OCI-LY3 (cell line): ENCODE data around the gene ADD3.

Experiments
- H2AFZ ChIP-seq: fragments of 200-600, 300-600 bp; shearing (Covaris generic); 2 replicates; pipeline ENCODE4 v1.6.0; 2014; ENCODE audit warnings: antibody characterized with exemption, low read depth, low read length
- H3K27ac ChIP-seq: fragments of 200-600, 300-600 bp; sonication (generic); 2 replicates; pipeline ENCODE4 v1.5.1; 2014; ENCODE audit warnings: mild to moderate bottlenecking, low read length, moderate library complexity, mixed read lengths
- H3K27me3 ChIP-seq: fragments of 200-600, 300-600 bp; sonication (generic); 2 replicates; pipeline ENCODE4 v1.6.1; 2014; ENCODE audit warnings: low read depth, low read length, mixed read lengths
- H3K36me3 ChIP-seq: fragments of 200-600, 300-600 bp; sonication (generic); replicated peaks from 2 replicates; pipeline ENCODE3; 2014; ENCODE audit warnings: low read depth, low read length, mixed read lengths
- H3K4me1 ChIP-seq: fragments of 300-600, 200-600 bp; sonication (generic); 2 replicates; pipeline ENCODE4 v1.6.1; 2014; ENCODE audit warnings: low read length, mixed read lengths
- H3K4me2 ChIP-seq: fragments of 200-600, 300-600 bp; sonication (generic); 2 replicates; pipeline ENCODE4 v1.6.1; 2014; ENCODE audit warnings: low read length, mixed read lengths
- H3K4me3 ChIP-seq: fragments of 300-600, 200-600 bp; sonication (generic); 2 replicates; pipeline ENCODE4 v1.5.1; 2014; ENCODE audit warnings: antibody characterized with exemption, mild to moderate bottlenecking, low read length, moderate library complexity
- H3K79me2 ChIP-seq: fragments of 300-600, 200-600 bp; shearing (Covaris generic); 2 replicates; pipeline ENCODE4 v1.6.1; 2014; ENCODE audit warnings: mild to moderate bottlenecking, low read length, mixed read lengths
- H3K9ac ChIP-seq: fragments of 300-600, 200-600 bp; shearing (Covaris generic); 2 replicates; pipeline ENCODE4 v1.6.0; 2014; ENCODE audit warnings: mild to moderate bottlenecking, low read length, moderate library complexity
- H3K9me3 ChIP-seq: fragments of 200-600, 300-600 bp; shearing (Covaris generic); 2 replicates; pipeline ENCODE4 v1.6.1; 2014; ENCODE audit warnings: low read length, mixed read lengths; ENCODE audit not compliant: insufficient read depth
- H4K20me1 ChIP-seq: fragments of 200-600, 300-600 bp; sonication (generic); 2 replicates; pipeline ENCODE4 v1.6.1; 2016; ENCODE audit warnings: low read length, mixed read lengths; ENCODE audit not compliant: insufficient read depth
- CTCF ChIP-seq: fragments of 200-600, 300-600 bp; sonication (generic); IDR thresholded peaks from 2 replicates; pipeline ENCODE4 v1.5.1; 2014; ENCODE audit warnings: antibody characterized with exemption, low read length, low read depth
- EZH2phosphoT487 ChIP-seq: fragments of 200-600 bp; shearing (Covaris generic); IDR thresholded peaks from 2 replicates; pipeline ENCODE4 v1.6.1; 2018; ENCODE audit warnings: antibody characterized with exemption, mixed run types, low read depth

Gene ADD3

GRCh38 chr10:110175406-110175805 lies 167.6 kb downstream of the ADD3 start:
- TF ChIP-seq EZH2phosphoT487 (no peak), CTCF (no peak)
- Histone ChIP-seq H3K9me3 (no peaks in the 10 kb centered on the region), H3K4me2 (no peak overlapping the region), H2AFZ (no peak overlapping the region), H3K4me3 (no peak overlapping the region), H3K27ac (no peak overlapping the region), H3K9ac (no peak overlapping the region), H3K36me3 (no peaks in the 10 kb centered on the region), H3K4me1 (no peaks in the 10 kb centered on the region), H4K20me1 (no peaks in the 10 kb centered on the region), H3K27me3 (peaks cover 12% of the 10 kb centered on the region), H3K79me2 (no peaks in the 10 kb centered on the region)

DNA sequence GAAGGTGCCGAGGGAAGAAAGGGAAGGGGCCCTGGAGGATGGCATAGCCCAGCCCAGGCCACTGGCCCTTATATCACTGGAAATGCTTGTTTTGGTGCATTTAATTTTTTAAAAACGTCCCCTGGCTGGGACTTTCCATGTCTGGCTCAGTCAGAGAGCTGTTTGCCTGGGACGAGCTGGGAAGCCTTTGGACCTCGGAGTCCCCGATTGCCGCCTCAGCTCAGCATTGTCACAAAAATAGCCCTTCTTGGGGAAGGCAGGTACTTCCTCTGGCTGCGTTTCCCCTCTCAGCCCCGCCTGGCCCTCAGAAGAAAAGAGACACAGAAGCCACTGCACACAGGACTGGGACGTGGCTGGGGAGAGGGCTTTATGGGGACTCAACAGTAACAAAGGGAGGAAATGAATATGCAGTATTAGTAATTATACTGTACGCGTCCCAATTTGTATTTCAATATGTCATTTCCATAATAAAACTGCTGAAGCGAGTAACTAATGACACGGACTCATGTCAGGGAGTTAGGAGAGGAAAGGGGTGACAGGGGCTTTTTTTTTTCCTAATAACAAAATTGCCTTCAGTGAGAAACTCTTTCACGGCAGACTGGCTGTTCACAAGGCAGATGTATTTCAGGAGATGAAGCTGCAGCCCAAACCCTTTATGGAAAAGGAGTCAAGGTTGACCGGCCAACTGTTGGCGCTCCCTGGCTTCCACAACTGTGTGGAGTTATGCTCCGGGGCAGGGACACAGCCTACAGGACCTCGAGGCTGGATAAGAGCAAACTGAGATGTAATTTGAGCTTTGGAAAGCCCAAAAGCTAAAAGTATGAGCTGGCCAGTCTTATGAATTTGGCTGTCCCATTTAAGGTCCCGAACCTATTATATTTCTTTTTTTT lies 168.6 kb downstream of the ADD3 start:
- Histone ChIP-seq H3K27ac (no peak overlapping the region), H3K4me2 (no peak overlapping the region), H3K4me1 (no peaks in the 10 kb centered on the region), H3K36me3 (no peaks in the 10 kb centered on the region), H3K4me3 (no peak overlapping the region), H3K9me3 (no peaks in the 10 kb centered on the region), H3K9ac (no peak overlapping the region), H2AFZ (no peak overlapping the region), H3K79me2 (no peaks in the 10 kb centered on the region), H4K20me1 (no peaks in the 10 kb centered on the region), H3K27me3 (peaks cover 5% of the 10 kb centered on the region; the same call in 1 of the 2 replicates)
- no peak for TF ChIP-seq CTCF
- no peak for TF ChIP-seq EZH2phosphoT487

DNA sequence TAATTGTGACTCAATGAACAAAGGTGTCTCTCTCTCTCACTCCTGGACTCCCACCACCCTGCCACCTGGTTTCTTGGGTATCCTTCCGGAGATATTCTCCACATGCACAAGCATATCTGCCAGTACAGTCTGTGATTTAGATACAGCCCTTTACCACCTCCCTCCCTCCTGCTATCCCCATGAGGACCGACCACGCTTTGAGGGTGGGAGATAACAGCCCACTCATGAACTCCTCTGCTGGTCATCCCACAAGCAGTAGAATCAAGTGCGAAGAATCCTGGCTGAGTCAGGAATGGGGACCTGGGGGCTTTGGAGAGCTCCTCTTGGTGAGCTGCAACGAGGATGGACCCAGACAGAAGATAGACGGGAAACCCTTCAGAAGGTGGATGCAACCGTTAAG lies 171.4 kb downstream of the ADD3 start:
- no peaks in the 10 kb centered on the region for H4K20me1 ChIP-seq
- H3K27ac ChIP-seq, result no peak overlapping the region
- no peaks in the 10 kb centered on the region for H3K36me3 ChIP-seq
- no peak overlapping the region for H3K4me3 ChIP-seq
- H3K27me3 ChIP-seq, result no peaks in the 10 kb centered on the region
- TF ChIP-seq EZH2phosphoT487 (no peak), CTCF (no peak)
- H3K9me3 ChIP-seq, result no peaks in the 10 kb centered on the region
- no peak overlapping the region for H3K4me2 ChIP-seq
- H2AFZ ChIP-seq, result no peak overlapping the region
- no peaks in the 10 kb centered on the region for H3K79me2 ChIP-seq
- no peak overlapping the region for H3K9ac ChIP-seq
- H3K4me1 ChIP-seq, result no peaks in the 10 kb centered on the region

DNA sequence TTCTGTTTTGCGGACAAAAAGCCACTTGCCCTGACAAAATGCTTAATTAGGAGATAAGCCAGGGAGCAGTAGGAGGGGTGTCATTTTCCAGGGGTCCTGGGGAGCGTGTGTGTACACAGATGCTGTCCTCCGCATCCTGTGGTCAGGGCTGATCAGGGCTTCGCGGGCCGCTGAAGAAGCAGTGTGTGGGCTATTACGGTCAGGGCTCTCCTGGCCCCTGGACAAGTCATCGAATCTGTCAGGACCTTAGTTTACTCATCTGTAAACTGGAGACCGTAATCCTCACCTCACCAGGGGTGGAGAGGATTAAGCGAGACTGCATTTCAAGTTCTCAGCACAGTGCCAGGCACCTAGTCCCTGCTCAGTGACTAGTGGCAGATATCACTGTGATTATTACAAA lies 173.7 kb downstream of the ADD3 start:
- Histone ChIP-seq H3K9me3 (no peaks in the 10 kb centered on the region), H3K4me2 (no peak overlapping the region), H2AFZ (no peak overlapping the region), H3K36me3 (no peaks in the 10 kb centered on the region), H3K27ac (no peak overlapping the region), H3K4me3 (no peak overlapping the region), H3K79me2 (no peaks in the 10 kb centered on the region), H3K9ac (no peak overlapping the region), H3K4me1 (no peaks in the 10 kb centered on the region), H4K20me1 (no peaks in the 10 kb centered on the region), H3K27me3 (no peaks in the 10 kb centered on the region)
- TF ChIP-seq EZH2phosphoT487 (no peak), CTCF (no peak)
